ENCODE results near the gene KCND1.

KCND1 gene

GRCh38 chrX:48974033-48974432 is 2.4 kb upstream of the KCND1 start:
- DNase-seq = no peak

GRCh38 chrX:48972220-48973164 is 848 bp upstream of the KCND1 start:
- no peak for DNase-seq

- DNase-seq = no peak
These were observed 2.2 kb downstream of the KCND1 start for GRCh38 chrX:48969471-48969870.

GRCh38 chrX:48968377-48968776 is 3.3 kb downstream of the KCND1 start:
- no peak for DNase-seq

- DNase-seq = peak; percentile 45
These were observed 4.7 kb downstream of the KCND1 start for GRCh38 chrX:48966796-48967579.

GRCh38 chrX:48965959-48966358 is 5.7 kb downstream of the KCND1 start:
- DNase-seq = no peak

- DNase-seq = no peak
These were observed 10.0 kb downstream of the KCND1 start for GRCh38 chrX:48961585-48962091.

- no peak for DNase-seq
These were observed 11.4 kb downstream of the KCND1 start for GRCh38 chrX:48960291-48960690.

GRCh38 chrX:48958635-48959094 is 13.0 kb downstream of the KCND1 start:
- peak; percentile 6 for DNase-seq

- DNase-seq = peak; percentile 88
These were observed 13.6 kb downstream of the KCND1 start for GRCh38 chrX:48957827-48958634.

- DNase-seq = peak; percentile 25
These were observed 14.2 kb downstream of the KCND1 start, which contains the start of gene OTUD5 for GRCh38 chrX:48957477-48957826. TSS of gene OTUD5 (minus strand) at chrX:48957607. CDS start at chrX:48957570, 37 bp downstream.

GRCh38 chrX:48956728-48957414 is 14.8 kb downstream of the KCND1 start:
- DNase-seq = no peak

- DNase-seq = no peak
These were observed 23.1 kb downstream of the KCND1 start for GRCh38 chrX:48948589-48948988.

- peak; percentile 22 for DNase-seq
These were observed 25.9 kb downstream of the KCND1 start for GRCh38 chrX:48945517-48946348.

- DNase-seq = no peak
These were observed 28.7 kb downstream of the KCND1 start for GRCh38 chrX:48942895-48943294.

- no peak for DNase-seq
These were observed 31.2 kb downstream of the KCND1 start for GRCh38 chrX:48940404-48940955.

GRCh38 chrX:48939524-48940228 is 32.0 kb downstream of the KCND1 start:
- DNase-seq = no peak

GRCh38 chrX:48938721-48939425 is 32.8 kb downstream of the KCND1 start:
- DNase-seq = no peak

Data from kidney glomerular epithelial cell (primary cell).